Stimulated activated effector memory CD8-positive, alpha-beta T cell treated with anti-CD3 and anti-CD28 coated beads, Interleukin-12 subunit alpha, Interleukin-12 subunit beta, amount 100 ng/mL, for 72 hours (primary cell): ENCODE data around the gene LRRC32.
"Not testable (repeated sequence)": the region's sequence is repeated elsewhere in the genome, so short reads cannot be mapped to it uniquely, and the experiment has no call there.

Experiments used
- ATAC-seq: fragments of 150-1000 bp; cut with Tn5 transposase; 2 replicates; pipeline ENCODE4 v1.10.0; 2021
- DNase-seq, 2 donors: peaks; one replicate each; pipeline ENCODE4 v3.0.0; 2021 to 2022; ENCODE audit warnings: low spot score in 2 of 2
- H3K27ac Mint-ChIP-seq: one replicate; pipeline ENCODE4 v1.8.0; 2022; ENCODE audit warnings: mild to moderate bottlenecking, mixed read lengths
- H3K36me3 Mint-ChIP-seq: one replicate; pipeline ENCODE4 v1.8.0; 2022; ENCODE audit warnings: mild to moderate bottlenecking, mixed read lengths
- H3K4me1 Mint-ChIP-seq: one replicate; pipeline ENCODE4 v1.8.0; 2022; ENCODE audit warnings: mixed read lengths
- H3K4me3 Mint-ChIP-seq: one replicate; pipeline ENCODE4 v1.8.0; 2022; ENCODE audit warnings: mild to moderate bottlenecking, mixed read lengths
- H3K9me3 Mint-ChIP-seq: one replicate; pipeline ENCODE4 v1.8.0; 2022; ENCODE audit warnings: mixed read lengths

The LRRC32 gene

DNA sequence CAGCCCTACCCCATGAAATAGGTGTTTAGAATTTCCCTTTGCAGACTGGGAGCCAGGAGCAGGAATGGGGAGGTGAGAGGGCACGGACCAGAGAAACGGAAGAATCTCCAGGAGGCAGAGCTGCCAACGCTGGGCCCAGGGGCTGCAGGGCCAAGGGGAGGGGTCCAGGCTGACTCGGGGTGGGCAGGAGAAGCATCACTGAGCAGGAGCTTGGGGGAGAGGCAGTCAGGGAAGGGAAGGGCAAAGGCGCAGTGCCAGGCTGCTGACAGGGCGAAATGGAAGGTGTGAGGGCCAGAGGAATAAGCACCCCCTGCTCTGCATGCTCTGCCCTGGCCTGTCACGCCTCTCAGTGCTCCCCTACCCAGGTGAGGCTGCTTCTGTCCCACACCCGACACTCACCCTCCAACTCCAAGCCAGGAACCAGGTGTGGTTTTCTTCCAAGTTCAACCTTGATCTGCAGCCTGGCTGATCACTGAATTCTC, 14.5 kb downstream of the LRRC32 start:
- Mint-ChIP-seq H3K36me3 (no peaks in the 10 kb centered on the region), H3K27ac (peak overlapping the region; percentile 21), H3K4me3 (no peak overlapping the region), H3K9me3 (no peaks in the 10 kb centered on the region), H3K4me1 (no peaks in the 10 kb centered on the region)
- DNase-seq (no peak), ATAC-seq (no peak)

DNA sequence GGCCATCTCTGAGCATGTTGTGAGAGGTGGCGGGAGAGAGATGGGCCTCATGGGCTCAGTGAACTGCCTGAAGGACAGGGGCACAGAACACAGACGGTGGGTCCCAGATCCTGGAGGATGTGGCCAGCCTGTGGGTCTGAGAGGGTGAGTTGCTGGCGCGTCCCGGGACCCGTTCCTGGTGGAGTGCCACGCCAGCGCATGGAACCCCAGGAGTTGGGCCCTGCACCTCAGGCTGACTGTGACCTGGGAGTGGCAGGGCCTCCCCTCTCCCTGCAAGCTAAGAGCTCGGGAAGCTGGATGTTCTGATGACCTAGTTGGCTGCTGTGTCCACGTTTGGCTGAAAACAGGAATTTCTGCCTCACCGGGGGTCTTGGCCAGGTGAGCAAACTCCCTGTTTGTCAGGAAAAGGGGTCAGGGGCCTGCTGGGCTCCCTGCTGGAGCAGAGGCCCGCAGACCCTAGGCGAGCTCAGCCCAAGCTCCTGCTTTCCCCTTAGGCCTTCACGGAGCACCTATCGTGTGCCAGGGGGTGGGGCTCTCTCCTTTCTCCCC, 15.0 kb downstream of the LRRC32 start:
- no peaks in the 10 kb centered on the region for H3K36me3 Mint-ChIP-seq
- H3K9me3 Mint-ChIP-seq = no peaks in the 10 kb centered on the region
- no peaks in the 10 kb centered on the region for H3K4me1 Mint-ChIP-seq
- no peak overlapping the region for H3K27ac Mint-ChIP-seq
- no peak overlapping the region for H3K4me3 Mint-ChIP-seq
- DNase-seq (no peak), ATAC-seq (no peak)

DNA sequence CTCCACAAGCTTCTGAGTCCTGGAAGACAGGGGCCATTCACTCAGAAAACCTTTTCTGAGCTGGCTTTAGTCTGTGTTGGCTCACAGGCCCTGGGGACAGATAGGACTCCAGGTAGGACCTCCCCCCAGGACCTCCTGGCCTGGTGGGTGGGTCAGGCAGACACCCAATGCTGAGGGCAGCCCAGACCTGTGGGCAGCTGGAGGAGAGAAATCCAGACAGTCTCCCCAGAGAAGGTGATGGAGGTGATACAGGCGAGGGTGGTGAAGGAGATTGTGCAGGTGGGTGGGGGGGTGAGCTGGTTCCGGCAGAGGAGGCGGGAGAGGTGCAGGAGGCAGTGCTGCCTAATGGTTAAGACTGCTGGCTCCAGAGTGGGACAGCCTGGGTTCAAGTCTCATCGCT, 15.6 kb downstream of the LRRC32 start:
- Mint-ChIP-seq H3K4me3 (no peak overlapping the region), H3K27ac (no peak overlapping the region), H3K36me3 (no peaks in the 10 kb centered on the region), H3K4me1 (no peaks in the 10 kb centered on the region), H3K9me3 (no peaks in the 10 kb centered on the region)
- ATAC-seq (no peak), DNase-seq (no peak)

DNA sequence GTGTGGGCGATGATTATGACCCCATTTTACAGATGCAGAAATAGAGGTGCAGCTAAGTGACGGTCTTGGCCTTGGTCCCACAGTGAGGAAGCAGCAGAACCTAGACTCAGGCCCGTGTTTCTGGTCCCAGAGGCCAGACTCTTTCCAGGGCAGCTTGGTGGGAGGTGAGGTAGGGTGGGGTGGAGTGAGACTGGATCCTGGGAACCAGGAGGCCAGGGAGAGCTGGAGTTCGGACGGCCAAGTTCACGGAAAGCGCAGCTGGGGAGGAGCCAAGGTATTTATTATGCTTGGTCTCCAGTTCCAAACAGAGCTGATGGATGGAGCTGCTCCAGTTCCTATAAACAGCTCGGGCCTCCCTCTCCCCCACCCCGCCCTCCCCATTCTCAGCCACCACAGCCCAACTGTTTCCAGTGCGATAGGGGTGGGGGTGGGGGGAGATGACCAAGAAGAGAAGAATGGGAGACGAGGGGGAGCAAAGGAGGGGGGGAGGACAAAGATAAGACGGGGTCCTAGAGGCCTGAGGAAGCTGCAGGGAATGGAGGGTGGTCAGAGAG, 16.2 kb downstream of the LRRC32 start:
- DNase-seq (no peak), ATAC-seq (no peak)
- H3K4me1 Mint-ChIP-seq = no peaks in the 10 kb centered on the region
- no peak overlapping the region for H3K27ac Mint-ChIP-seq
- H3K4me3 Mint-ChIP-seq = no peak overlapping the region
- H3K9me3 Mint-ChIP-seq = no peaks in the 10 kb centered on the region
- H3K36me3 Mint-ChIP-seq = no peaks in the 10 kb centered on the region

- Mint-ChIP-seq H3K9me3 (no peaks in the 10 kb centered on the region), H3K4me1 (no peaks in the 10 kb centered on the region), H3K4me3 (no peak overlapping the region), H3K36me3 (no peaks in the 10 kb centered on the region), H3K27ac (no peak overlapping the region)
- DNase-seq (no peak), ATAC-seq (no peak)
Observed at GRCh38 chr11:76653674-76654284, 16.8 kb downstream of the LRRC32 start.

GRCh38 chr11:76653012-76653673, 17.4 kb downstream of the LRRC32 start:
- no peak overlapping the region for H3K27ac Mint-ChIP-seq
- no peaks in the 10 kb centered on the region for H3K4me1 Mint-ChIP-seq
- H3K9me3 Mint-ChIP-seq = no peaks in the 10 kb centered on the region
- H3K36me3 Mint-ChIP-seq = no peaks in the 10 kb centered on the region
- DNase-seq (no peak), ATAC-seq (no peak)
- no peak overlapping the region for H3K4me3 Mint-ChIP-seq

DNA sequence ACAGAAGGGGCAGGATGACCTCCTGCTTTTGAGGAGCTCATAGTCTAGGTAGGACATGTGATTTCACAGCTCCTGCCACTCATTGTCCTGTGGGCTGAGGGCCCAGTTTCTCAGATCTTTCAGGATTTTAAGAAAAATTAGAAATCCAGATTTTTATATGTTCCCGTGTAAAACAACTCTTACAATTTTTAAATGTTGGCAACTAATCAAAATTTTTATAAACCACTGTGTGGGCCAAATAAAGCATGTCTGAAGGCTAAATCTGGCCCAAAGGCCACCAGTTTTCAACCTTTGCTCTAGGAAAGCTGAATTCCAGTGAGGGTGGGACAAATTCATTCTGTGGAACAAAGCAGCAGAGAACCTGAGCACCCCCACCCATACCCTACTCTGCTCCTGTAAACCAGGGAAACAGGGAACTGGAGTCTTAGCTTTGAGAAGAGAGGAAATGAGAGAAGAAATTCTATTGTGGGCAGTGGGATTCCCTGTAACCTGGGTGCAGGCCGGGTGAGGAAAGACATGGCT, 20.6 kb downstream of the LRRC32 start:
- Mint-ChIP-seq H3K27ac (no peak overlapping the region), H3K4me1 (no peaks in the 10 kb centered on the region), H3K9me3 (peaks cover 3% of the 10 kb centered on the region), H3K4me3 (no peak overlapping the region), H3K36me3 (no peaks in the 10 kb centered on the region)
- ATAC-seq (no peak), DNase-seq (no peak)

DNA sequence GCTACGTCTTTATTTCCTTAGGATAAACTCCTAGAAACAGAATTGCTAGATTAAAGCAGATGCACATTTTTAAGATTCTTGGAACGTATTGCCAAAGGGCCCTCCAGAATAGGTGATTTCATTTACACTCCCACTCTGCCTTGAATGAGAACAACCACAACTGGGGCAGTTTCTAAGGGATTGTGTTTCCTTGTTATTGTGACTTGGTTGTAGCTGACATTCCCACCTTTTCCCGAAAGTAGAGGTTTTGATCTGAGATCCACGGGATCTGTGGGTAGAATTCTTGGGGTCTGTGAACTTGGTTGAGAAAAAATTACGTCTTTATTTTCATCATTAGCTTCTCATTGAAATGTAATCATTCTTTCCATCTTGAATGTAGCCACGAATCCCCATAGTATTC, 21.5 kb downstream of the LRRC32 start:
- ATAC-seq = no peak
- no peaks in the 10 kb centered on the region for H3K36me3 Mint-ChIP-seq

DNA sequence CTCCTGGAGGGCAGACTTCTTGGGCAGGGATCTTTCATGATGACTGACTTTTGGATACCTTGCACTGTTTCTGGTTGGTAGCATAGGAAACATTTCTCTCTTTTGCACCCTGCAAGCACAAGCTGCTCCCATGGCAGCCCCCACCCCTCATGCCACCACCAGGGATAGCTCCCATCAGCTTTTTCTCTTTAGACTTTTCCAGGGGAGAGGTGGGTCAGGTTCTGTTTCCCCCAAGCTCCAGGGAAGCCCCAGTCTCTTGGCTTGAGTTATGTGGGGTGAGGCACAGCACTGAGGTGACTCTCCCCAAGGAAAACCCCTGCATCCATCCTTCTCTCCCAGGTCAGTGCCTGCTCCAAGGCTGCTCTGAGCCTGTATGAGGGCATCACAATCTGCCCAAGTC, 22.5 kb downstream of the LRRC32 start:
- H3K36me3 Mint-ChIP-seq = no peaks in the 10 kb centered on the region
- ATAC-seq (no peak), DNase-seq (no peak)
- no peak overlapping the region for H3K4me3 Mint-ChIP-seq
- no peaks in the 10 kb centered on the region for H3K4me1 Mint-ChIP-seq
- peaks cover 3% of the 10 kb centered on the region for H3K9me3 Mint-ChIP-seq
- H3K27ac Mint-ChIP-seq = no peak overlapping the region

More for the DNA sequence above, 21.5 kb downstream of the LRRC32 start:
- no peak overlapping the region for H3K4me3 Mint-ChIP-seq
- no peak overlapping the region for H3K27ac Mint-ChIP-seq
- H3K9me3 Mint-ChIP-seq = peaks cover 3% of the 10 kb centered on the region
- no peak for DNase-seq
- H3K4me1 Mint-ChIP-seq = no peaks in the 10 kb centered on the region

DNA sequence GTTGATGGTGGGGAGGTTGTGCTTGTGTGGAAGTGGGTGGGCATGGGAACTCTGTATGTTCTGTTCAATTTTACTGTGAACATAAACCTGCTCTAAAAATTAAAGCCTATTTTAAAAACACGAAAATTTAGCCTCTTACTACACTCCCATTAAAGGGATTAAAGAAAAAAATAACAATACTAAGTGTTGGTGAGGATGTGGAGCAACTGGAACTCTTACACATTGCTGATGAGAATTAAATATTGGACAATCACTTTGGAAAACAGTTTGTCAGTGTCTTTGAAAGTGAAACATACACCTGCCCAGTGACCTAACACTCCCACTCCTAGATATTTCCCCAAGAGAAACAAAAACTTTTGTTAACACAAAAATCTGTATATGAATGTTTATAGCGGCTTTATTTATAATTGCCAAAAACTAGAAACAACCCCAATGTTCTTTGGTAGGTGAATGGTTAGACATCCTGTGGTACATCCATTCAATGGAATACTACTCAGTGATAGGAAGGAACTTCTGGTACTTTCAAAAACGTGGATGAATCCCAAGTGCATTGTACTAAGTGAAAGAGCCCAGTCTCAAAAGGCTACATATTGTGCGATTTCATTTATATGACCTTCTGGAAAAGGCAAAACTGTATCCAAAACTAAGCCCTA, 23.5 kb downstream of the LRRC32 start:
- Mint-ChIP-seq H3K9me3 (peaks cover 3% of the 10 kb centered on the region), H3K4me1 (peaks cover 4% of the 10 kb centered on the region), H3K36me3 (no peaks in the 10 kb centered on the region), H3K4me3 (no peak overlapping the region), H3K27ac (no peak overlapping the region)
- DNase-seq (no peak), ATAC-seq (no peak)

GRCh38 chr11:76644591-76644990, 26.0 kb downstream of the LRRC32 start:
- DNase-seq (no peak), ATAC-seq (no peak)
- H3K27ac Mint-ChIP-seq = no peak overlapping the region
- peaks cover 3% of the 10 kb centered on the region for H3K9me3 Mint-ChIP-seq
- H3K36me3 Mint-ChIP-seq = no peaks in the 10 kb centered on the region
- H3K4me1 Mint-ChIP-seq = peaks cover 8% of the 10 kb centered on the region
- no peak overlapping the region for H3K4me3 Mint-ChIP-seq

- H3K27ac Mint-ChIP-seq, H3K9me3 Mint-ChIP-seq, H3K4me3 Mint-ChIP-seq, DNase-seq, H3K4me1 Mint-ChIP-seq, H3K36me3 Mint-ChIP-seq, ATAC-seq: not testable (repeated sequence)
Observed at GRCh38 chr11:76643711-76644110, 26.8 kb downstream of the LRRC32 start.

GRCh38 chr11:76642341-76642740, 28.2 kb downstream of the LRRC32 start:
- no peak overlapping the region for H3K4me3 Mint-ChIP-seq
- peak overlapping the region; percentile 69 for H3K27ac Mint-ChIP-seq
- no peak for DNase-seq

DNA sequence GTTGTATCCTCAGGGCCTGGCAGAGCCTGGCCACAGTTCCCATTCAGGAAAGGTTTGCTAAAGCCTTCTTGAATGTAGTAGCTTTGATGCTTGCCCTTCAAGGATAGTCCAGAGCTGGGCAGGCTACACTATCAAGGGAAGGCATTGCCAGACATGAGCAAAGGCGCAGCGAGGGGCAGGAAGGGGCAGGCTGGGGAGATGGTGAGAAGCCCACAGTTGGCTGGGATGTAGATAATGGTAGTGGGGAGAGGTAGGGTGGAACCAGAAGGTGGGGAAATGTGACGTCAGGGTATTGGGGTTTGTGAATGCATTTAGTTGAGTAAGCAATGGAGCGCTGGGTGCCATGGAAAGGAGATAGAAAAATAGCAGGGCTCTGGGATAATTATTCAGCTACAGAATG, 28.6 kb downstream of the LRRC32 start:
- no peak for DNase-seq
- no peak overlapping the region for H3K4me3 Mint-ChIP-seq
- no peaks in the 10 kb centered on the region for H3K36me3 Mint-ChIP-seq
- H3K4me1 Mint-ChIP-seq = peaks cover 8% of the 10 kb centered on the region
- ATAC-seq = no peak
- H3K27ac Mint-ChIP-seq = peak overlapping the region; percentile 69
- no peaks in the 10 kb centered on the region for H3K9me3 Mint-ChIP-seq

More at GRCh38 chr11:76642341-76642740, 28.2 kb downstream of the LRRC32 start:
- H3K4me1 Mint-ChIP-seq = peaks cover 8% of the 10 kb centered on the region
- H3K36me3 Mint-ChIP-seq = no peaks in the 10 kb centered on the region
- peaks cover 3% of the 10 kb centered on the region for H3K9me3 Mint-ChIP-seq
- peak; percentile 77 for ATAC-seq

DNA sequence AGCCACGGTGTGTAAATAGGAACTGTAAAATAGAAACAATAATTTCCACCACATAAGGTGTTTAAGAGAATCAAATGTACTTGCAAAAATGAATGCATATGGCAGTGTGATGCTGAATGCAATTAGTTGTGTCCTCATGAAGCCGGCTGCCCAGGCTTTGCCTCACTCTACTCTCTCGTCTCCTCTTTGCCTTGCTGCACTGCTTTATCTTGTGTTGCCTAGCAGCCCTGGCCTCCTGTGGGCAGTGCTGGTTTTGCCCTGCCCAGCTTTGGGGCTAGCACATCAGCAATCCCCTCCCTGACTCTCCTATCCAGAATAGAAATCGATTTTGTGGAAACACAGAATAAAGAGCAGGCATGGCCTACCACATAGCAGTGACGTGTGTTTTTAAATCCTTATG, 30.0 kb downstream of the LRRC32 start:
- H3K27ac Mint-ChIP-seq = no peak overlapping the region
- no peak overlapping the region for H3K4me3 Mint-ChIP-seq
- H3K9me3 Mint-ChIP-seq = no peaks in the 10 kb centered on the region
- peaks cover 8% of the 10 kb centered on the region for H3K4me1 Mint-ChIP-seq
- H3K36me3 Mint-ChIP-seq = no peaks in the 10 kb centered on the region
- DNase-seq = no peak
- ATAC-seq = no peak
